ENCODE measurements around the gene COL9A2.

The COL9A2 gene

GRCh38 chr1:40302475-40302874, 14.6 kb downstream of the COL9A2 start:
- Histone ChIP-seq H3K4me1 (ENCODE audit: control insufficient read depth, insufficient read depth, low read length) (peaks cover 3% of the 10 kb centered on the region; the same call in 1 of the 2 replicates), H3K4me3 (ENCODE audit: low read depth, low read length) (no peak overlapping the region), H3K27ac (ENCODE audit: low read depth, low read length) (no peak overlapping the region), H3K36me3 (ENCODE audit: control insufficient read depth, insufficient read depth, low read length) (no peaks in the 10 kb centered on the region; the same call in 1 of the 2 replicates), H3K9me3 (ENCODE audit: control insufficient read depth, insufficient read depth, low read depth, low read length) (no peaks in the 10 kb centered on the region), H3K9ac (ENCODE audit: low read length) (no peak overlapping the region), H3K27me3 (ENCODE audit: control insufficient read depth, insufficient read depth, low read length) (no peaks in the 10 kb centered on the region)

- H3K36me3 ChIP-seq (ENCODE audit: control insufficient read depth, insufficient read depth, low read length), result no peaks in the 10 kb centered on the region; the same call in 1 of the 2 replicates
- no peak overlapping the region for H3K27ac ChIP-seq (ENCODE audit: low read depth, low read length)
- peaks cover 3% of the 10 kb centered on the region; the same call in 1 of the 2 replicates for H3K4me1 ChIP-seq (ENCODE audit: control insufficient read depth, insufficient read depth, low read length)
- H3K4me3 ChIP-seq (ENCODE audit: low read depth, low read length), result no peak overlapping the region
- H3K9ac ChIP-seq (ENCODE audit: low read length), result no peak overlapping the region
- no peaks in the 10 kb centered on the region for H3K27me3 ChIP-seq (ENCODE audit: control insufficient read depth, insufficient read depth, low read length)
- no peaks in the 10 kb centered on the region for H3K9me3 ChIP-seq (ENCODE audit: control insufficient read depth, insufficient read depth, low read depth, low read length)
Measured at GRCh38 chr1:40301541-40302299, 15.4 kb downstream of the COL9A2 start.

- no peak overlapping the region for H3K4me3 ChIP-seq (ENCODE audit: low read depth, low read length)
- H3K4me1 ChIP-seq (ENCODE audit: control insufficient read depth, insufficient read depth, low read length), result peaks cover 3% of the 10 kb centered on the region; the same call in 1 of the 2 replicates
- H3K27ac ChIP-seq (ENCODE audit: low read depth, low read length), result no peak overlapping the region
- H3K9ac ChIP-seq (ENCODE audit: low read length), result no peak overlapping the region
- no peaks in the 10 kb centered on the region for H3K27me3 ChIP-seq (ENCODE audit: control insufficient read depth, insufficient read depth, low read length)
- H3K36me3 ChIP-seq (ENCODE audit: control insufficient read depth, insufficient read depth, low read length), result no peaks in the 10 kb centered on the region; the same call in 1 of the 2 replicates
- H3K9me3 ChIP-seq (ENCODE audit: control insufficient read depth, insufficient read depth, low read depth, low read length), result no peaks in the 10 kb centered on the region
Measured at GRCh38 chr1:40301066-40301465, 16.0 kb downstream of the COL9A2 start.

GRCh38 chr1:40300651-40301050, 16.4 kb downstream of the COL9A2 start:
- H3K9me3 ChIP-seq (ENCODE audit: control insufficient read depth, insufficient read depth, low read depth, low read length), result no peaks in the 10 kb centered on the region
- no peak overlapping the region for H3K4me3 ChIP-seq (ENCODE audit: low read depth, low read length)
- H3K36me3 ChIP-seq (ENCODE audit: control insufficient read depth, insufficient read depth, low read length), result no peaks in the 10 kb centered on the region; the same call in 1 of the 2 replicates
- H3K27ac ChIP-seq (ENCODE audit: low read depth, low read length), result no peak overlapping the region
- H3K27me3 ChIP-seq (ENCODE audit: control insufficient read depth, insufficient read depth, low read length), result no peaks in the 10 kb centered on the region
- peaks cover 3% of the 10 kb centered on the region; the same call in 1 of the 2 replicates for H3K4me1 ChIP-seq (ENCODE audit: control insufficient read depth, insufficient read depth, low read length)
- H3K9ac ChIP-seq (ENCODE audit: low read length), result no peak overlapping the region

GRCh38 chr1:40300249-40300567, 16.9 kb downstream of the COL9A2 start:
- H3K36me3 ChIP-seq (ENCODE audit: control insufficient read depth, insufficient read depth, low read length), result no peaks in the 10 kb centered on the region; the same call in 1 of the 2 replicates
- H3K27ac ChIP-seq (ENCODE audit: low read depth, low read length), result no peak overlapping the region
- no peaks in the 10 kb centered on the region for H3K9me3 ChIP-seq (ENCODE audit: control insufficient read depth, insufficient read depth, low read depth, low read length)
- H3K9ac ChIP-seq (ENCODE audit: low read length), result no peak overlapping the region
- no peaks in the 10 kb centered on the region for H3K27me3 ChIP-seq (ENCODE audit: control insufficient read depth, insufficient read depth, low read length)
- H3K4me1 ChIP-seq (ENCODE audit: control insufficient read depth, insufficient read depth, low read length), result peaks cover under 1% of the 10 kb centered on the region; the same call in 1 of the 2 replicates
- no peak overlapping the region for H3K4me3 ChIP-seq (ENCODE audit: low read depth, low read length)

- Histone ChIP-seq H3K4me3 (ENCODE audit: low read depth, low read length) (no peak overlapping the region), H3K4me1 (ENCODE audit: control insufficient read depth, insufficient read depth, low read length) (no peaks in the 10 kb centered on the region; the same call in 1 of the 2 replicates), H3K27ac (ENCODE audit: low read depth, low read length) (no peak overlapping the region), H3K36me3 (ENCODE audit: control insufficient read depth, insufficient read depth, low read length) (peaks cover 1% of the 10 kb centered on the region; the same call in 1 of the 2 replicates), H3K9me3 (ENCODE audit: control insufficient read depth, insufficient read depth, low read depth, low read length) (no peaks in the 10 kb centered on the region), H3K9ac (ENCODE audit: low read length) (no peak overlapping the region), H3K27me3 (ENCODE audit: control insufficient read depth, insufficient read depth, low read length) (no peaks in the 10 kb centered on the region)
Measured at GRCh38 chr1:40299366-40300248, 17.5 kb downstream of the COL9A2 start.

- peaks cover 5% of the 10 kb centered on the region; the same call in 1 of the 2 replicates for H3K4me1 ChIP-seq (ENCODE audit: control insufficient read depth, insufficient read depth, low read length)
- H3K27ac ChIP-seq (ENCODE audit: low read depth, low read length), result no peak overlapping the region
- H3K9me3 ChIP-seq (ENCODE audit: control insufficient read depth, insufficient read depth, low read depth, low read length), result no peaks in the 10 kb centered on the region
- no peak overlapping the region for H3K9ac ChIP-seq (ENCODE audit: low read length)
- no peaks in the 10 kb centered on the region for H3K27me3 ChIP-seq (ENCODE audit: control insufficient read depth, insufficient read depth, low read length)
- H3K4me3 ChIP-seq (ENCODE audit: low read depth, low read length), result no peak overlapping the region
- peaks cover 54% of the 10 kb centered on the region for H3K36me3 ChIP-seq (ENCODE audit: control insufficient read depth, insufficient read depth, low read length)
Measured at GRCh38 chr1:40291293-40291692, 25.8 kb downstream of the COL9A2 start.

- H3K36me3 ChIP-seq (ENCODE audit: control insufficient read depth, insufficient read depth, low read length), result peaks cover 50% of the 10 kb centered on the region
- no peaks in the 10 kb centered on the region for H3K27me3 ChIP-seq (ENCODE audit: control insufficient read depth, insufficient read depth, low read length)
- no peaks in the 10 kb centered on the region for H3K9me3 ChIP-seq (ENCODE audit: control insufficient read depth, insufficient read depth, low read depth, low read length)
- no peak overlapping the region for H3K9ac ChIP-seq (ENCODE audit: low read length)
- H3K4me1 ChIP-seq (ENCODE audit: control insufficient read depth, insufficient read depth, low read length), result no peaks in the 10 kb centered on the region
- H3K4me3 ChIP-seq (ENCODE audit: low read depth, low read length), result no peak overlapping the region
- H3K27ac ChIP-seq (ENCODE audit: low read depth, low read length), result no peak overlapping the region
Measured at GRCh38 chr1:40281853-40282252, 35.2 kb downstream of the COL9A2 start.

DNA sequence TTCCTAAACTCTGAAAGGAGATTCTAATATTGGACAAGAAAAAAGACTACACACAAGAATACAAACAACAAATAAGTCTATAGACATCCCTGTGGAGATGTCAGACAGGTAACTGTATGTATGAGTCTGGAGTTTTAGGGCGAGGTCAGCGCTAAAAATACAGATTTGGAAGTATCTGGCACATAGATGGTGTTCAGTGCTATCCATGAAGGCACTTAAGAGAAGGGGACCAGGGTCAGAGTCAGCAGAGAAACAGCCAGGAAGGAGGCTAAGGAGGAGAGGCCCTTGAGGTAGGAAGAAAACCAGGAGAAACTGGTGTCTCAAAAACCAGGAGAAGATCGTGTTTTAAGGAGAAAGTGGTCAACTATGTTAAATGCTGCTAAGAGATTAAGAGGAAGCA, 41.0 kb downstream of the COL9A2 start:
- Histone ChIP-seq H3K4me3 (ENCODE audit: low read depth, low read length) (no peak overlapping the region), H3K4me1 (ENCODE audit: control insufficient read depth, insufficient read depth, low read length) (no peaks in the 10 kb centered on the region), H3K27ac (ENCODE audit: low read depth, low read length) (no peak overlapping the region), H3K9me3 (ENCODE audit: control insufficient read depth, insufficient read depth, low read depth, low read length) (no peaks in the 10 kb centered on the region), H3K9ac (ENCODE audit: low read length) (no peak overlapping the region), H3K27me3 (ENCODE audit: control insufficient read depth, insufficient read depth, low read length) (no peaks in the 10 kb centered on the region), H3K36me3 (ENCODE audit: control insufficient read depth, insufficient read depth, low read length) (peaks cover 55% of the 10 kb centered on the region)

GRCh38 chr1:40274331-40274730, 42.8 kb downstream of the COL9A2 start:
- Histone ChIP-seq H3K9me3 (ENCODE audit: control insufficient read depth, insufficient read depth, low read depth, low read length) (no peaks in the 10 kb centered on the region), H3K27me3 (ENCODE audit: control insufficient read depth, insufficient read depth, low read length) (no peaks in the 10 kb centered on the region), H3K4me1 (ENCODE audit: control insufficient read depth, insufficient read depth, low read length) (no peaks in the 10 kb centered on the region), H3K4me3 (ENCODE audit: low read depth, low read length) (no peak overlapping the region), H3K36me3 (ENCODE audit: control insufficient read depth, insufficient read depth, low read length) (peaks cover 63% of the 10 kb centered on the region), H3K9ac (ENCODE audit: low read length) (no peak overlapping the region), H3K27ac (ENCODE audit: low read depth, low read length) (no peak overlapping the region)

Measured in HUES6 (cell line).